CD14-positive monocyte (primary cell): Measurements from ENCODE around the gene MPDU1. TPM values are rescaled to one million over a fixed set of nuclear protein-coding genes. Genes with fewer than 3 reads are reported as not detected.

ENCODE experiments used
- DNase-seq, 3 donors: peaks; one replicate each; pipeline ENCODE4 v3.0.0-alpha.2; 2011 to 2022
- H2AFZ ChIP-seq: 2 replicates; pipeline ENCODE4 v1.6.0; 2012; ENCODE audit warnings: mild to moderate bottlenecking, low read depth, low read length, inconsistent platforms; ENCODE audit not compliant: insufficient read depth, poor library complexity, severe bottlenecking
- H3K27ac ChIP-seq, 2 donors: 1 replicate in 1 of 2; 2 replicates in 1 of 2; pipeline ENCODE4 v1.5.1; 2012 to 2013; ENCODE audit warnings: low read length in 2 of 2, control low read depth in 1 of 2, inconsistent platforms in 1 of 2, low read depth in 1 of 2, mild to moderate bottlenecking in 1 of 2
- H3K27me3 ChIP-seq, 2 donors: one replicate each; pipeline versions ENCODE4 v1.6.0 to v1.6.1; 2011 to 2013; ENCODE audit warnings: low read length in 2 of 2; ENCODE audit not compliant: control insufficient read depth in 2 of 2, insufficient read depth in 2 of 2
- H3K36me3 ChIP-seq, 2 donors: replicated peaks in 1 of 2; 1 replicate in 1 of 2; 2 replicates in 1 of 2; pipeline versions ENCODE4 v1.5.1 to v1.6.1; 2012 to 2013; ENCODE audit warnings: low read length in 2 of 2, control low read depth in 1 of 2, inconsistent platforms in 1 of 2, mild to moderate bottlenecking in 1 of 2; ENCODE audit not compliant: insufficient read depth in 2 of 2, control insufficient read depth in 1 of 2
- H3K4me1 ChIP-seq, 2 donors: 1 replicate in 1 of 2; 2 replicates in 1 of 2; pipeline versions ENCODE4 v1.5.1 to v1.6.1; 2012 to 2013; ENCODE audit warnings: low read length in 2 of 2, control low read depth in 1 of 2, inconsistent platforms in 1 of 2, mild to moderate bottlenecking in 1 of 2, moderate library complexity in 1 of 2; ENCODE audit not compliant: insufficient read depth in 2 of 2, control insufficient read depth in 1 of 2
- H3K4me2 ChIP-seq: replicated peaks from 2 replicates; pipeline ENCODE3; 2012; ENCODE audit warnings: low read length, moderate library complexity, mild to moderate bottlenecking; ENCODE audit not compliant: poor library complexity, severe bottlenecking; ENCODE audit errors: extremely low read depth
- H3K4me3 ChIP-seq, 3 experiments: fragments of 200-600 bp in 1 of 3; sonication (generic) in 1 of 3; replicated peaks in 1 of 3; 1 replicate in 2 of 3; 2 replicates in 1 of 3; pipeline ENCODE4 v1.5.1; 2011 to 2013; ENCODE audit warnings: low read length in 3 of 3, mild to moderate bottlenecking in 3 of 3, control low read depth in 2 of 3, low read depth in 2 of 3, inconsistent platforms in 1 of 3, moderate library complexity in 1 of 3
- H3K79me2 ChIP-seq: 2 replicates; pipeline ENCODE4 v1.6.0; 2012; ENCODE audit warnings: mild to moderate bottlenecking, control low read depth, inconsistent platforms, low read length, moderate library complexity; ENCODE audit not compliant: insufficient read depth
- H3K9ac ChIP-seq: 2 replicates; pipeline ENCODE4 v1.6.0; 2017; ENCODE audit warnings: low read length, mild to moderate bottlenecking; ENCODE audit not compliant: insufficient read depth, poor library complexity, severe bottlenecking
- H3K9me3 ChIP-seq, 2 donors: replicated peaks in 1 of 2; 1 replicate in 1 of 2; 2 replicates in 1 of 2; pipeline versions ENCODE4 v1.5.1 to v1.6.1; 2012 to 2013; ENCODE audit warnings: low read length in 2 of 2, control low read depth in 1 of 2; ENCODE audit not compliant: control insufficient read depth in 1 of 2, insufficient read depth in 1 of 2
- H4K20me1 ChIP-seq: 2 replicates; pipeline ENCODE4 v1.6.0; 2012; ENCODE audit warnings: mild to moderate bottlenecking, low read length, control low read depth, moderate library complexity; ENCODE audit not compliant: insufficient read depth
- H3K27ac Mint-ChIP-seq, 7 donors: one replicate each; pipeline ENCODE4 v1.8.0; 2020; ENCODE audit warnings: mild to moderate bottlenecking in 7 of 7, mixed read lengths in 7 of 7, moderate library complexity in 6 of 7, inconsistent platforms in 2 of 7
- H3K27me3 Mint-ChIP-seq, 3 donors: one replicate each; pipeline ENCODE4 v1.8.0; 2021 to 2022; ENCODE audit warnings: low read depth in 3 of 3, mild to moderate bottlenecking in 3 of 3, mixed read lengths in 3 of 3, moderate library complexity in 3 of 3, inconsistent platforms in 1 of 3
- H3K36me3 Mint-ChIP-seq, 2 donors: one replicate each; pipeline ENCODE4 v1.8.0; 2020; ENCODE audit warnings: mixed read lengths in 2 of 2, inconsistent platforms in 1 of 2, mild to moderate bottlenecking in 1 of 2
- H3K4me1 Mint-ChIP-seq: one replicate; pipeline ENCODE4 v1.8.0; 2020; ENCODE audit warnings: mild to moderate bottlenecking, mixed read lengths
- H3K4me3 Mint-ChIP-seq, 2 donors: one replicate each; pipeline ENCODE4 v1.8.0; 2020; ENCODE audit warnings: mild to moderate bottlenecking in 2 of 2, mixed read lengths in 2 of 2, moderate library complexity in 1 of 2
- H3K9me3 Mint-ChIP-seq, 7 donors: one replicate each; pipeline ENCODE4 v1.8.0; 2020 to 2022; ENCODE audit warnings: mixed read lengths in 7 of 7, mild to moderate bottlenecking in 6 of 7, moderate library complexity in 6 of 7, inconsistent platforms in 2 of 7
- WGBS: methylation state at CpG from one replicate; pipeline ENCODE4 v1.1.5; 2013; ENCODE audit warnings: missing lambda C conversion rate; ENCODE audit not compliant: insufficient coverage; 5-methylcytosine and 5-hydroxymethylcytosine counted together
- intact Hi-C, 2 donors: fragments of 100-400 bp; cut with micrococcal nuclease; formaldehyde crosslinking; loops; one replicate each; pipeline versions ENCODE4 v1.15.0 to v1.15.1; 2023
- polyA plus RNA-seq, 3 donors: library from polyadenylated mRNA; depleted of rRNA in 1 of 3; unstranded in 2 of 3; stranded (reverse) in 1 of 3; fragments of 300-500 nt in 2 of 3; fragments of >200 nt in 1 of 3; fragmentation: Illumina TruSeq in 2 of 3; gene quantifications; 1 replicate in 2 of 3; 2 replicates in 1 of 3; pipeline ENCODE4 v1.2.3, GENCODE V29; 2012 to 2021
- TF ChIP-seq, protein P1 (sequence below): fragments of 200-600 bp; IDR thresholded peaks from one replicate; pipeline ENCODE4 v1.8.0; 2022; ENCODE audit warnings: antibody characterized with exemption, mild to moderate bottlenecking

The MPDU1 gene
- polyA plus RNA-seq, 3 donors = 100 to 107 (median 103) TPM

DNA sequence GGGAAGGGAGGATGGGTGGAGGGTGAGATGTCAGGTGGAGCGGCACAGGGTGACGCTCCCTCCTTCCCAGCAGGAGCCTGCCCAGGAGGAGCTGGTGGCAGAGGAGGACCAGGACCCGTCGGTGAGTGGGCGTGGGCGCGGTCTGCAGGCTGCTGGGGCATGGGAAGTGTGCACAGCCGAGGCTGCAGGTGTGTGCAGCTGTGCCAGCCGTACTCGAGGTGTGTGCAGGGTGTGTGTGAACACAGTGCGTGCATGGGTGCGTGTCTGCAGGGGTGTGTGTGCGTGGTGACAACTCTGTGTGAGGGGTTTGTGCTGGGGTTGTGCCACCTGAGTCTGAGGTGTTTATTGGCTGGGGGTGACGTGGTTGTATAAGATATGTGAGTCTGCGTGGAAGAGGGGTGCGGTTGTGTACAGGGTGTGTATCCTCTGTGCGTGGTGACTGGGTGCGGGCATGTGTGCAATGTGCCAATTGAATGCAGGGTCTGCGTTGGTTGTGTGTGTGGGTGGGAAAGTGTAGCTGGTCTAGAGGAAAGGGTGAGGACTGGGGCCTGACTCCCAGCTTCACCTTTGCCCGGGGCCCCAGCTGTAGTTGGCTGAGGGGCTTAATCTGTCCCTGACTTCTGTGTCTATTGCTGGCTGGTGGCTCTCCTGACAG is 34.1 kb upstream of the MPDU1 start:
- peaks cover 35% of the 10 kb centered on the region for H3K79me2 ChIP-seq
- Mint-ChIP-seq H3K4me3 (peak overlapping the region; percentile 81 to 94), H3K36me3 (peaks cover 21 to 26% of the 10 kb centered on the region in 2 donors), H3K27me3 (peaks cover 2 to 9% (median 7%) of the 10 kb centered on the region in 3 donors), H3K4me1 (peaks cover 60% of the 10 kb centered on the region), H3K9me3 (no peaks in the 10 kb centered on the region), H3K27ac (peak overlapping the region in 6 of 7 donors; percentile 21 to 80 (median 65))
- peaks cover 57 to 59% of the 10 kb centered on the region in 2 donors for H3K4me1 ChIP-seq
- peak overlapping the region; percentile 80 for H2AFZ ChIP-seq
- no peaks in the 10 kb centered on the region for H3K9me3 ChIP-seq
- H3K4me2 ChIP-seq = peak overlapping the region; percentile 96
- no peaks in the 10 kb centered on the region for H3K27me3 ChIP-seq
- WGBS = 63% methylated on average over 17 of the region's 20 CpGs
- H3K4me3 ChIP-seq = peak overlapping the region; percentile 63 to 93 (median 79)
- DNase-seq = no peak
- H3K27ac ChIP-seq = peak overlapping the region in 1 of 2 donors; percentile 71
- TF ChIP-seq, protein P1, sequence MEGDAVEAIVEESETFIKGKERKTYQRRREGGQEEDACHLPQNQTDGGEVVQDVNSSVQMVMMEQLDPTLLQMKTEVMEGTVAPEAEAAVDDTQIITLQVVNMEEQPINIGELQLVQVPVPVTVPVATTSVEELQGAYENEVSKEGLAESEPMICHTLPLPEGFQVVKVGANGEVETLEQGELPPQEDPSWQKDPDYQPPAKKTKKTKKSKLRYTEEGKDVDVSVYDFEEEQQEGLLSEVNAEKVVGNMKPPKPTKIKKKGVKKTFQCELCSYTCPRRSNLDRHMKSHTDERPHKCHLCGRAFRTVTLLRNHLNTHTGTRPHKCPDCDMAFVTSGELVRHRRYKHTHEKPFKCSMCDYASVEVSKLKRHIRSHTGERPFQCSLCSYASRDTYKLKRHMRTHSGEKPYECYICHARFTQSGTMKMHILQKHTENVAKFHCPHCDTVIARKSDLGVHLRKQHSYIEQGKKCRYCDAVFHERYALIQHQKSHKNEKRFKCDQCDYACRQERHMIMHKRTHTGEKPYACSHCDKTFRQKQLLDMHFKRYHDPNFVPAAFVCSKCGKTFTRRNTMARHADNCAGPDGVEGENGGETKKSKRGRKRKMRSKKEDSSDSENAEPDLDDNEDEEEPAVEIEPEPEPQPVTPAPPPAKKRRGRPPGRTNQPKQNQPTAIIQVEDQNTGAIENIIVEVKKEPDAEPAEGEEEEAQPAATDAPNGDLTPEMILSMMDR = no peak
- H4K20me1 ChIP-seq = no peaks in the 10 kb centered on the region
- intact Hi-C loops = no loop called here
- H3K9ac ChIP-seq = peak overlapping the region; percentile 87
- H3K36me3 ChIP-seq = no peaks in the 10 kb centered on the region

- no peak overlapping the region for H2AFZ ChIP-seq
- no peak overlapping the region for H3K9ac ChIP-seq
- H3K4me3 Mint-ChIP-seq = peak overlapping the region in 1 of 2 donors; percentile 16
- H3K27me3 Mint-ChIP-seq = peaks cover 3 to 9% (median 7%) of the 10 kb centered on the region in 3 donors
- peaks cover 25 to 31% of the 10 kb centered on the region in 2 donors for H3K36me3 Mint-ChIP-seq
- peak overlapping the region; percentile 7 to 16 for H3K27ac ChIP-seq
- H3K4me1 Mint-ChIP-seq = peaks cover 65% of the 10 kb centered on the region
- no peak for DNase-seq
- peak overlapping the region in 1 of 3 experiments; percentile 93 for H3K4me3 ChIP-seq
- H3K79me2 ChIP-seq = peaks cover 35% of the 10 kb centered on the region
- peaks cover 63 to 65% of the 10 kb centered on the region in 2 donors for H3K4me1 ChIP-seq
- H3K9me3 Mint-ChIP-seq = no peaks in the 10 kb centered on the region
- H3K27ac Mint-ChIP-seq = peak overlapping the region in 5 of 7 donors; percentile 15 to 77 (median 66)
- no peaks in the 10 kb centered on the region for H3K9me3 ChIP-seq
- H3K36me3 ChIP-seq = no peaks in the 10 kb centered on the region
- H4K20me1 ChIP-seq = no peaks in the 10 kb centered on the region
- H3K4me2 ChIP-seq = peak overlapping the region; percentile 96
- intact Hi-C loops = no loop called here
- TF ChIP-seq, protein P1 = no peak
- H3K27me3 ChIP-seq = no peaks in the 10 kb centered on the region
- WGBS = 62% methylated on average over 3 of the region's 6 CpGs
Measured at GRCh38 chr17:7550344-7550743, 33.3 kb upstream of the MPDU1 start.
